HuH-7 (cell line): Measurements from ENCODE around the gene LCA5L.
"Not testable (repeated sequence)": the region's sequence is repeated elsewhere in the genome, so short reads cannot be mapped to it uniquely, and the experiment has no call there.

Experiments used
- DNase-seq: peaks from one replicate; pipeline ENCODE4 v3.0.0; 2011; ENCODE audit warnings: low spot score

The LCA5L gene

DNA sequence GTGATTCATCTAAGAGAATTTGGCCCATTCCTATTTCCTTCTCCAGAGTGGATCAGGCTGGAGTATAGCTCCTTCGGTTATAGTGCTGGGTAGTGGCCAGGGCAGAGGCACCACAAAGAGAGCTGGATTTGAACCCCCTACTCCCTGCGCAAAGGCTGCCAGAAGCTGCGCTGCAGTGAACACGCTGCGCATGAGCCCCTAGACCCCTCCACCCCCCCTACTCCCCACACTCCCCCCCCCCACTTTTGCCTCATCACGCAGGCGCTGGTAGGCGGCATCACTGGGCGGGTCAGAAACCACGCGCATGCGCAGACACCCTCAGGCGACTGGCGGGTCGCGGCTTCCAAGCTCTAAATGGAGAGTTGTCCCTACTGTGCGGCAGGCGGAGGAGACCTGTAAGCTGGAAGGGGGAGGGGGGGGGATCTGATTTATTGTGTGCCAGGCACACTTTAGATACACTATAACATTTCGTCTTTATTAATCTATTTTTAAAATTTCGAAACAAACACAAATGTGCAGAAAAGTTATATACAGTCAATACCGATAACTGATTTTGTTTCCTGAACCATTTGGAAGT is 58.0 kb downstream of the LCA5L start:
- peak; percentile 88 for DNase-seq

DNA sequence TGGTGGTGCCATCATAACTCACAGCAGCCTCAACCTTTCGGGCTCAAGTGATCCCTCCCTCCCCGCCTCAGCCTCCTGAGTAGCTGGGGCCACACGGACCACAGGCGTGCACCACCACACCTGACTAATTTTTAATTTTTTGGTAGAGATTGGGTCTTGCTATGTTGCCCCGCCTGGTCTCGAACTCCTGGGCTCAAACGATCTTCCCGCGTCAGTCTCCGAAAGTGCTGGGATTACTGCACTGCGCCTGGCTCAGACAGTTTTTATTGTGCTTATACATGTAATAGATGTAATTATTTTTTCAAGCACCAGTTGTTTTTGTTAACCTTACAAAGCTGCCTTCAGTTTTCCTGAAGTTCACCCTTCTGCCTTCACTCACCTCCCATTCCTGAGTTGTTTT is 58.7 kb downstream of the LCA5L start:
- DNase-seq = no peak

DNA sequence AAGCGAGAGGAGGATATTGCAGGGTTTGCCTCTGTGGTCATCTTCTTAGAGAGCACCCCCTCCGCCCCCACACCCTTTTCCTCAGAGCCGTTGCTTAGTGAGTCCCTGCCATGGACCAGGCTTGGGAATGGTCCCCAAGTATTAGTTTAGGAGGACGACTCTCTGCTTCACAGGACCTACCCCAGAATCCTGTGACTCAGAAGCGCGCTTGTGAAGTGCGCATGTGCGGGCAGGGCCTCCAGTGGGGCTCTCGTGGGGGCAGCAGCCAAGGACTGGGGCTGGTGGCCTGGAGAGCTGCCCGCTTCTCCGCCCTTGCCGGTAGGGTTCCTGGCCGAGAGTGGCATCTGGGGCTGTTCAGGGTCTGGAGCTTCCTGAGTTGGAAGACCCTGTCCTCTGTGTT is 59.4 kb downstream of the LCA5L start:
- no peak for DNase-seq

DNA sequence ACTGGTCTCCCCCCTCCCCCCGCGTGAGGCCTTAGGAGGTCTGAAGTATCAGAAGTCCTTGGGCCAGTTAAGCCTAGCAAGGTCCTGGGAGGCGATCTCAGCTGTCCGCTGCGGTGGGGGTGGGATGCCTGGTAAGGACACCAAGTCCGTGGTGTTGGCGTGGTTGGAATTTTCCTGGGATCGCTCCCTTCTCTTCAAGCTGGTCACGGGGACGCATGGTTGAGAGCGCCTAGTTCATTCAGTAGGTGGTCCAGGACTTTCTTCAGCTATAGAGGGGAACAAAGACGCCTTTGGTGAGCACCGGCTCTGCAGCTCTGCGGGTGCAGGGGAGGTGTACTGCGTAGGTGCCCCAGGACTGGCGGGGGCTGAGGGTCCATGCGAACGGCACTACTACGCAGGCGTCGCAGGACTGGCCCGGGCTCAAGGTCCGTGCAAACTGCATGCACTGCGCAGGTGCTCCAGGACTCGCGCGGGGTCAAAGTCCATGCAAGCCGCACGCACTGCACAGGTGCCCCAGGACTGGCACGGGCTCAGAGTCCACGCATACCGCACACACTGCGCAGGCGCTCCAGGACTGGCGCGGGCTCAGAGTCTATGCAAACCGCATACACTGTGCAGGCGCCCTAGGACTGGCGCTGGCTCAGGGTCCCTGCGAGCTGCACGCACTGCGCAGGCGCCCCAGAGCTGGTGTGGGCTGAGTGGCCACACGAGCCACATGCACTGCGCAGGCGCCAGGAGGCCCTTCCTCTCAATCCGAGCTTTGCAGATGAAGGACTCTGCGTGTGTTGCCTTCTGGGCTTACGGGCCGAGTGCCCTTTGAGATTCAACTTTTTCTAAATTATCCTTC is 60.1 kb downstream of the LCA5L start:
- peak; percentile 94 for DNase-seq

DNA sequence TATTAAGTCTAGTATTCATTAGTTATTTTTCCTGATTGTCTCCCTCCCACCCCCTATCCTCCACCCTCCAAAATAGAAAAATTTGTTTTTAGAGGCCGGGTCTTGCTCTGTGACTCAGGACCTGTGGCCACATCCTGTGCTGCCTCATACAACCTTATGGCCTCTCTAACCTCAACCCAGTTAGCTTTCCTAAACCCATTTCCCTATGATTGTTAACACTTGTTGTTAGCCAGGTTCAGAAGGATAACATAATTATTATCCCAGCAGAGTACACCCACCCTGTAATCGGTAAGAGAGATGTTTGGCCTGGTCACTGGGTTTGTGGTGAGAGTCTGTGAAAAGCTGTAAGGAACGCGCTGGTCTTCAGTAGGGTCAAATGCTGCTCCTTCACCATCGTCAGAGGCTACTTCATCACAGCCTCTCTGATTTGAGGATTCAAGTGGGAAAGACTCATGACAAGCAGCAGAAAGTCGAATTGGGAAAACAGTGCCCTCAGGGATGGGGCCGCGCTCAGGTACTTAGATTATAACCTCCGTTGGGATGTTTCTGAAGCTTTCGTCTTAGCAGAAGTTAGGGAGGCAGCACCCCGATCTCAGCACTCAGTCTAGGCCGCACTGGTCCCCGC is 60.8 kb downstream of the LCA5L start:
- no peak for DNase-seq

DNA sequence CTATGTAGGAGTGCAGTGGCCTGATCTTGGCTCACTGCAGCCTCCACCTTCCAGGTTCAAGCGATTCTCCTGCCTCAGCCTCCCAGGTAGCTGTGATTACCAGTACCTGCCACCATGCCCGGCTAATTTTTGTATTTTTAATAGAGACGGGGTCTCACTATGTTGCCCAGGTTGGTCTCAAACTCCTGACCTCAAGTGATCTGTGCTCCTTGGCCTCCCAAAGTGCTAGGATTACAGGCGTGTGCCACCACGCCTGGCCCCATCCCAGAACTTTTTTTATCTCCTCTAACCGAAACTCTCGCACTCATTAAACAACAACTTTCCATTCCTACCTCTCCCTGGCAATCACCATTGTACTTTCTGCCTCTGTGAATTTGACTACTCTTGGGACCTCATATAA is 63.5 kb downstream of the LCA5L start:
- not testable (repeated sequence) for DNase-seq

DNA sequence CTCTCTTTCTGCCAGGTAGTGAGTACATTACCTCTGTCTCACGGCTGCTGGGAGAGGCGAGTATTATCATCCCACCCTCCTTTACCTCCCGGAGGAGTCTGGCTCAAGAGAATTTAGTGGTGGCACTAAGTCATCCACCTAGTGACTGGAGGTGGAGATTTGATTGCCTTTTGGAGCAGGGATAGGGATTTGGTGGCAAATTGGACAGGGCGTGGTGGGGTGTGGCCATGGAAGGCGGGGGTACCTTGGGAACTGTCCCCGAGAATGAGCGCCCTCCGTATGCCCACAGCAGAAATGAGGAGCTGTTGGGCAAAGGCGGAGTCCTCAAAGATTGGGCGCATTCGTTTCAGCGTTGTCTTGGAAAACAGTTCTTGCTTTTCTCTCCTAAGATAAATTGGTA is 64.6 kb downstream of the LCA5L start:
- DNase-seq = no peak

DNA sequence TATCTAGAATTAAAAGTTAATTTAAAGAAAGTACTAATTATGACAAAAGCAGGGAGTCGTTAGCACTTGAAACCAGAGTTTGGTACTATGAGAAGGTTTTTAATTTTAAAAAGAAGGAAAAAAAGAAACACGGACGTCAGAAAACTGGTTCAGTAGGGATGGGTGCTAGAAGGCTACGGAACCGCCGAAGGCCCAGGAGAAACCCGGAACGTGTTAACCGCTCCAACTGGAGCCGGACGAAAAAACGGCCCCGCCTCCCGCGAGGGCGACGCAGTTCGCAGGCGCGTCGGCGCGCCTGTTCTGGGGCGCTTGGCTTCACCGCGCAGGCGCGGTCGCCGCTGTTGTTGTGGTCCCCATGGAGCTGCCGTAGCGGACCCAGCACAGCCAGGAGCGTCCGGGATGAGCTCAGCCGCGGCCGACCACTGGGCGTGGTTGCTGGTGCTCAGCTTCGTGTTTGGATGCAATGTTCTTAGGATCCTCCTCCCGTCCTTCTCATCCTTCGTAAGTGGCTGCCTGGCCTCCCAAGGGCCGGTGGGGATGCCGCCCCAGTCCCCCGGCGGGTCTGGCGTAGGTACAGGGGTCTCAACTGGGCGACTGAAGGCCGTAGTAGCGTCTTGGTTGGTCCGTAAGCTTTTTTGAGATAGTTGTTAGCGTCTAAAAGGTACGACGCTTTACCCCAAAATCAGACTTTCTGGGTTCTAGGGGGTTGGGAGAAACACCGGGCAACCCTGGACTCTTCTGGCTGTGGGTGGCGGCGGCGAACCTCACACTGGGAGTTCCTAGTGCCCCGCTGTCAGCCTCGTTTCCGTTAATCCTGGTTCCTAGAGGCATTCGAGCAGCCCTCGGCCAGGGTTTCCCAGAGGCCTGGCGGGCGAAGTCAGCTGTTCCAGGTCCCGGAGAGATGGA is 65.3 kb downstream of the LCA5L start:
- DNase-seq = peak; percentile 82

DNA sequence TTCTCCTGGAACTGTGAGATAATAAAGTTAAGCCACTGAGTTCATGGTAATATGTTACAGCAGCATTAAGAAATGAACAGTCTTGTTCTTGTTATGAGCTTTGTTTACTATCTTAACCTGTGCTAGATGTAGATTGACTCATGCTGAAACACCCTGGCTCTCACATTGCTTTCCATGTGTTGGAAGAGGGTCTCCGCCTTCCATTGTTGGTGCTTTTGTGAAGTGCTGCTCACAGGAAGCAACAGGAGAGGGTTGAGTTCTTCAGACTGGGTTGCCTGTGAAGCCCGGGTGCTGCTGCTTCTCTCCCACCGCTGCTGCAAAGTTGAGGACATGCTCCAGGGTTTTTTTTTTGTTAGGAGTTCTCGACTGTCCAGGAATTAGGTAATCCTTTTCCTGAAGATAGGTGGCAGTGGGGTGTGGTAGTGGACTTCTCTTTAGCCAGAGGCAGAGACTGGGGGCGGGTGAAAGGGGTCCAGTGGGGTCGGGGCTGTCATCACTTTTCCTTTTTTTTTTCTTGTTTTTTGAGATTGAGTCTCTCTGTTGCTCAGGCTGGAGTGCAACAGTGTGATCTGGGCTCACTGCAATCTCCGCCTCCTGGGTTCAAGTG is 68.0 kb downstream of the LCA5L start:
- DNase-seq = no peak

DNA sequence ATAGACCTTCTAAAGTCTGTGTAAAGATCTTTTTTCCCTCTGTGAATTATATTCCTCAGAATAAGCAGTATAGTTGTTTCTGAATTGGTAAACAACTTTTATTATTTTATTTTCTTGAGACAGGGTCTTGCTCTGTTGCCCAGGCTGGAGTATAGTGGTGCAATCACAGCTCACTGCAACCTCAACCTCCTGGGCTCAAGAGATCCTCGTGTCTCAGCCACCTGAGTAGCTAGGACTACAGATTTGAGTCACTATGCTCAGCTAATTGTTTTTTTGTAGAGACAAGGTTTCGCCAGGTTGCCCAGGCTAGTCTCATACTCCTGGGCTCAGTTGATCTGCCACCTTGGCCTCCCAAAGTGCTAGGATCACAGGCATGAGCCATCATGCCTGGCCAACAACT is 70.1 kb downstream of the LCA5L start:
- no peak for DNase-seq

DNA sequence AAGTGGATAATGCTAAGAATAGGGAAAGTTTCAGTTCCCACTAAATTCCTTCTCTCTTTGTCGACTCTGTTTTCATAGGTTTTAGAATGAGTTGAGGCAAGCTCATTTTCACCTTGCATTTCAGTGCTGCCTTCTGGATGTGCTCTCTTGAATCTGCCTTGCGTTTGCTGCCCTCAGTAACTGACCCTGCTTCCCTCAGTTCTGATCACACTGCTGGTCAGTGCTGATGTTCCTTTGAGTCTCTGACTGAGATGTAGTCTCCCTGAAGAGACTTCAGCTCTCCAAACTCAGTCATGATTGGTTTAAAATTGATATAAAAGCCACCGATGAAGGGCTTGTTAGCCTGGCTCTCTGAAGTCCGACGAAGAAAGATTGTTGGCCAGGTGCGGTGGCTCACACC is 71.5 kb downstream of the LCA5L start:
- no peak for DNase-seq

DNA sequence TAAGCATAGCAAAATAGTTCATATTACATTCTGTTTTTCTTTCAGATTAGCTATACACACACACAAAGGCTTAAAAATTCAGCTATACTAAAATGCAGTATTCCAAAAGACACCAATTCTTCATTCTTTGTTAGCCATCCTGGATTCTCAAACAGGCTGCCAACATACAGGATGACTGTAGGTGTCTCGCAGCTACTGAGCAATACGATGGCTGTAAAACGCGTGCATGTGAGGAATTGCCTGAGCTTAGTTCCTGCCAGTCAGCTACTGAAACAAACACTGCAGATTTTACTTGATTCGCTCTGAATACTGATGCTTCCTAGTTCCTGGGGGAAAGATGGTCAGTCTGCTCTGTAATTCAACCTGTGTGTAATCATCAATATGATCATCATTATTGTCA is 71.9 kb downstream of the LCA5L start:
- peak; percentile 52 for DNase-seq

DNA sequence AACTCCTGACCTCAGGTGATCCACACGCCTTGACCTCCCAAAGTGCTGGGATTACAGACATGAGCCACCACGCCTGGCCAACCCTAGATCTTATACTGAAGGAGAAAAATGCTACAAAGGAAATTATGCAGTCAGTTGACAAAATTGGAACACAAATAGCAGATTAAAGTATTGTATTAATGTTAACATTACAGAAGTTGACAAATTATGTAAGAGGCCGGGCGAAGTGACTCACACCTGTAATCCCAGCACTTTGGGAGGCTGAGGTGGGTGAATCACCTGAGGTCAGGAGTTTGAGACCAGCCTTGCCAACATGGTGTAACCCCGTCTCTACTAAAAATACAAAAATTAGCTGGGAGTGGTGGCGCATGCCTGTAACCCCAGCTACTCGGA is 75.7 kb downstream of the LCA5L start:
- DNase-seq = not testable (repeated sequence)

DNA sequence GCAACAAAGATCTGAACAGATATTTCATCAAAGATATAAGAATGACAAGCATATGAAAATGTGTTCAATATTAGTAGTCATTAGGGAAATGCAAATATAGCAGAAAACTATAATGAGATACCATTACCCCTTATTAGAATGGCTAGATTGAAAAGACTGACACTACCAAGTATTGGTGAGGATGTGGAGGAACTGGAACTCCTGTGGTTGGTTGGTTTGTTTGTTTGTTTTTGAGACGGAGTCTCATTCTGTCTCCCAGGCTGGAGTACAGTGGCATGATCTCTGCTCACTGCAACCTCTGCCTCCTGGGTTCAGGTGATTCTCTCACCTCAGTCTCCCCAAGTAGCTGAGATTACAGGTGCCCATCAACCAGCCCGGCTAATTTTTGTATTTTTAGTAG is 77.8 kb downstream of the LCA5L start:
- no peak for DNase-seq

DNA sequence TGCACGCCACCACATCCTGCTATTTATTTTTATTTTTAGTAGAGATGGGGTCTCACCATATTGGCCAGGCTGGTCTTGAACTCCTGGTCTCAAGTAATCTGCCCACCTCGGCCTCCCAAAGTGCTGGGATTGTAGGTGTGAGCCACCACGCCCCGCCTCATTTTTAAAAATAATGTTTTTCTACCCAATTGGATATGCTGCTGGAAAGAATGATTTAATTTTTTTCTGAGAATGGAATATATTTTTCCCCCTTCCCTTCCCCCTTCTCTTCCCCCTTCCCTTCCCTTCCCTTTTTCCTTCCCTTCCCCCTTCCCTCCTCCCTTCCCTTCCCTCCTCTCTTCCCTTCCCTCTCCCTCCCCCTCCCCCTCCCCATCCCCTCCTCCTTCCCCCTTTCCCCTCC is 79.0 kb downstream of the LCA5L start:
- DNase-seq = no peak

DNA sequence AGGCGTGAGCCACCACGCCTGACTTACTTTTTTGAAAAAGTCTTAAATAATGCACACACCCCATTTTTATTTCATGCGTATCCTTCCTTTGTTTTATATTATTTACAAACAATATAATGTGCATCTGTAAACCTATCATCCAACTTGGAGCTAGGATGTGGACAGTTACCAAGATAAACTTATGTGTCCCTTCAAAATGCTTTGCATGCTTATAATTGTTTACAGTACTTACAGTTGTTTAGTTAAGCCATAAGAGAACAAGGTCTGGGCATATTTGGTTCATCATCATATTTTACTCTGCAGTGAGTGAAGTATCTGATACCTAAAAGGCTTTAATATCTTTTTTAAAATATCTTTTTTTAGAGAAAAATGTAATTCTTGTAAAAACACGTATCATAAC is 80.6 kb downstream of the LCA5L start:
- no peak for DNase-seq

DNA sequence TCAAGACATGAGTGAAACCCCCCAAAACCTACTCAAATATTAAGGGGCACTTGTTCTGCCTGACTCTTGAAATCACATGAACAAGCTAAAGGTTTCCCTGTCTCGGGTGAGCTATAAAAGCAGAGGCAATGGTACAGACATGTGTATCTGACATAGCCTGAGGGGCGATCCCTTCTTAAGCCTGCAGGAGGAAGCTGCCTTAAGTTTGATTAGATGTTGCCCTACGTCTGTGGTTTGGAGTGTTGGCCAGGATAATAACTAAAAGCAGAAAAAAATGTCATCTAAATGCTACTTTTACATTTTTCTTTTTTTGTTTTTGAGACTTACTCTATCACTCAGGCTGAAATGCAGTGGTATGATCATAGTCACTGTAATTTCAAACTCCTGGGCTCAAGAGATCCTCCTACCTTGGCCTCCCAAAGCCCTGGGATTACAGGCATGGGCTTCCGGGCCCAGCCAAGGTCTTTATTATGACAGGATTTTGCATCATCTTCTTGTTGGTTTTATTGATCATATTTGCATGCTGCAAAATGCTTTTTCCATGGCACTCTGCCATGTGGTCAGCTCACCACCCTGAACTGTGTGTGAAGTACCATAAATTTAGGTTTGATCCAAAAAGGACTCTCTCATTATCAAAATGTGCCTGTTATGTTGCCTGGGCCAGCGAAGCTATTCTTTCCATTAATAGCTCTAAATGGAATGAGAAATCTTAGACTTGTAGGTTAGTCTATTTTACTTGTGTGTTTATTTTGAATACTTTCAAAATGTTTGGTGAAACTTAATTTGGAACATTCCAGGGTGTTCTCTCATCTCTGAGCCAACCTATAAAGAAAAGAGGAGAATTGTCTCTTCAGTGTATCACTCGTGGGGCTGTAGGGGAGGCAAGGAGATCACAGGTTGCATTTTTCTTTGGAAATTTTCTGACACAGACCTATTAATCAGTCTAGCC is 81.7 kb downstream of the LCA5L start:
- no peak for DNase-seq

DNA sequence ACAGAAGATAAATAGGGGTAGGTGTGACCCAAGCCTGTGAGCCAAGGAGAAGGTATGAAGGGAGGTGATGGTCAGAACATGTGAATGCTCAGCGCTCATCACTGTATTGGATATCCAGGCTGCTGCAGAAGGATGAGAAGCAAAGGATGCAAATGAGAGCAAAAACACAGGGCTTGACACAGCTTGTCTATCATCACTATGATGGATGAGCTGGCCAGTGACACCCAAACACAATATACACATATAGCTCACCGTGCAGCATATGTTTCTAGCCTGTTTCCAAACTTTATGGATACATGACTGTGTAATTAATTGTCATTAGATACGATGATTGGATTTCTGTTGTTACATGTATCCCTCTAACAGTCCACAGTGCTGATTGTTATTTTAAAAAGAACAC is 82.8 kb downstream of the LCA5L start:
- no peak for DNase-seq

DNA sequence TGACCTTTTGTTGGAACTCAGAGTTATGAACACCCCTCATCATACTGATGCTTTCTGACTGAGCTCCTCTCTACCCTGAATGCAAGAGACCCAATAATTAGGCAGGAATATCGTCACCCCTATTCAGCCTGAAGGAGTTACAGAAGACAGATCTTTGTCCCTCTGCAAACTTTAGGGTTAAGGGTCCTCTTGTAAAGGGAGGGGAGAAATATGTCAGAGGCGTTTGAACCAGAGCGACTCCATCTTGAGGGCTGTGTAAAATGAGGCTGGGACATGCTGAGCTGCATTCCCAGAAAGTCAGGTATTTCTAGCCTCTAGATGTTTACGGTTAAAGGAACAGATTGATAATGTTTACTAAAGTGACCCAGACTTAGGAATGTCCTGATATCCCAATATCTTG is 86.2 kb downstream of the LCA5L start:
- no peak for DNase-seq
